Measurements from ENCODE around the gene PIP4K2A. TPM values are rescaled to one million over a fixed set of nuclear protein-coding genes. Genes with fewer than 3 reads are reported as not detected.

PIP4K2A gene
- total RNA-seq: 10 to 100 TPM; 20.5 to 70.2 (median 34.4) TPM

DNA sequence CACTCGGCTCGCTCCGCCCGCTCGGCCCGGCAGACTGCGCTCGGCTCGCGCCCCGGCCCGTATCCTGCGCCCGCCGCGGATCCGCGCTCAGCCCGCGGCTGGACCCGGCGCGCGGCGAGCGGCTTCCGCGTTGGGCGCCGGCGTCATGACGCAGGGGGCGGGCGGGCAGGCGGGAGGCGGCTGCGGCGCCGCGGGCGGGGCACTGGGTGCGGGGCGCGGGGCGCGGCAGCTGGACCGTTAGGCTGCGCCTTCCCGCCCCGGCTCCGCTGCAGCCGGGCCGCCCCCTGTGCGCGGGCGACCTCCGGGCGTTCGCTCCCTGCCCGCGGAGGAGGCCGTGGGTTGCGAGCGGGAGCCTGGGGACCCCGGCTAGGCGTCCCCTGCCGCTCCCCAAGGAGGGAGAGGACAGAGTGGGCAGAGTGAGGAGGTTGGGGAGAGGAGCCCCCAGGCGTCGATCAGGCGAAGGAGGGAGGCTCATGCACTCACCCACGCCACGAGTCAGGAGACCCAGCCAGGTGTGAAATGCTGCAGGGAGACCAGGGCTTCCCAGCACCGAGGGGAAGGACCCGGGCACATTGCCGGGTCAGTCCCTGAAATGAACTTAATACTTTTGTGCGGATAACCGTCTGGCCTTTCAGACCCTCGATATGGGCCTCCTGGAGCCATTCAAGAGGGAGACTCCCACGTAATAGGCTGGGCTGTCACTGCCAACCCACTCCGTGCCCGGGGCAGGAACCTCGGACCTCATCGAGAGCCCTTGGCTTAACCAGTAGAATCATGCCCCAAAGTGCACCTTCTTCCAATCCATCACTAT is at the start of gene PIP4K2A:
TSS of gene PIP4K2A (minus strand) at position 100 of the 811 bp plus-strand sequence. CDS start 252 bp downstream, outside the sequence.
- Histone ChIP-seq H3K27me3 (no peaks in the 10 kb centered on the region), H3K36me3 (no peaks in the 10 kb centered on the region), H3K27ac (peak within 1 kb of the TSS; percentile 90 to 96 (median 91)), H3K9me3 (no peaks in the 10 kb centered on the region), H3K4me3 (peak within 1 kb of the TSS; percentile 67 to 98 (median 94)), H3K4me1 (peaks cover 13 to 38% (median 30%) of the 10 kb centered on the region in 4 donors)
- TF ChIP-seq POLR2A (IDR thresholded peaks at IDR 0.05) (peak in 1 of 4 donors; percentile 65), POLR2AphosphoS5 (IDR thresholded peaks at IDR 0.05) (peak in 1 of 2 donors; percentile 59)
- TF ChIP-seq, protein P1, sequence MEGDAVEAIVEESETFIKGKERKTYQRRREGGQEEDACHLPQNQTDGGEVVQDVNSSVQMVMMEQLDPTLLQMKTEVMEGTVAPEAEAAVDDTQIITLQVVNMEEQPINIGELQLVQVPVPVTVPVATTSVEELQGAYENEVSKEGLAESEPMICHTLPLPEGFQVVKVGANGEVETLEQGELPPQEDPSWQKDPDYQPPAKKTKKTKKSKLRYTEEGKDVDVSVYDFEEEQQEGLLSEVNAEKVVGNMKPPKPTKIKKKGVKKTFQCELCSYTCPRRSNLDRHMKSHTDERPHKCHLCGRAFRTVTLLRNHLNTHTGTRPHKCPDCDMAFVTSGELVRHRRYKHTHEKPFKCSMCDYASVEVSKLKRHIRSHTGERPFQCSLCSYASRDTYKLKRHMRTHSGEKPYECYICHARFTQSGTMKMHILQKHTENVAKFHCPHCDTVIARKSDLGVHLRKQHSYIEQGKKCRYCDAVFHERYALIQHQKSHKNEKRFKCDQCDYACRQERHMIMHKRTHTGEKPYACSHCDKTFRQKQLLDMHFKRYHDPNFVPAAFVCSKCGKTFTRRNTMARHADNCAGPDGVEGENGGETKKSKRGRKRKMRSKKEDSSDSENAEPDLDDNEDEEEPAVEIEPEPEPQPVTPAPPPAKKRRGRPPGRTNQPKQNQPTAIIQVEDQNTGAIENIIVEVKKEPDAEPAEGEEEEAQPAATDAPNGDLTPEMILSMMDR (IDR thresholded peaks at IDR 0.05): no peak
- DNase-seq (peak; percentile 80 to 97), ATAC-seq (ENCODE audit: low FRiP score in 2 of 2) (peak; percentile 83 to 93)
- WGBS, 2 donors: 9 to 49% methylated on average over 15 to 17 of the region's 83 CpGs

DNA sequence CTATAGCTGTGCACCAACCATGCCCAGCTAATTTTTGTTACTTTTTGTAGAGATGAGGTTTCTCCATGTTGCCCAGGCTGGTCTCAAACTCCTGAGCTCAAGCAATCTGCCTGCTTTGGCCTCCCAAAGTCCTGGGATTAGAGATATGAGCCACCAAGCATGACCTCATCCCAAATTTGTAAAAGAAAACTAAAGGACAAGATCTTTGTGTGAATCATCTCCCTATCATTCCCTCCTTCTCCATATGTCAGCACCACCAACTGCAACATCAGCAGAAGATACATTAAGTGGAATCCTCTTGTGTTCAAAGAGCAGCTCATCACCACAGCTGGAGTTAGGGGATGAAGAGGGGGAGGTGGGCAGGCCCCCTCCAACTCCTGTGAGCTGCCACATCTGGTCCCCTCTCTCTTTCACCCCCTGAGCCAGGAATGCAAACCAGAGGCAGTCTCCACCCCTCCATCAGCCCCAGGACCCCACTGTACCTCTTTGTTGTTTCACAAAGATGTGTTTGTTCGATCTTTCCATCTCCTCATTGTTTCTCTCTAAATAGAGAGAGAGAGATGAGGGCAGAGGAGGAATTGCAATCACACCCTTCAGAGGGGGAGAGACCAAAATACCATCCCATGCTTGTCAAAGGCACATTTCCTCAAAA is 47.3 kb upstream of the PIP4K2A start:
- no peak overlapping the region for H3K27ac ChIP-seq
- WGBS, 2 donors: 76 to 96% methylated on average over 1 of the region's 1 CpG
- ATAC-seq (ENCODE audit: low FRiP score in 2 of 2): no peak

DNA sequence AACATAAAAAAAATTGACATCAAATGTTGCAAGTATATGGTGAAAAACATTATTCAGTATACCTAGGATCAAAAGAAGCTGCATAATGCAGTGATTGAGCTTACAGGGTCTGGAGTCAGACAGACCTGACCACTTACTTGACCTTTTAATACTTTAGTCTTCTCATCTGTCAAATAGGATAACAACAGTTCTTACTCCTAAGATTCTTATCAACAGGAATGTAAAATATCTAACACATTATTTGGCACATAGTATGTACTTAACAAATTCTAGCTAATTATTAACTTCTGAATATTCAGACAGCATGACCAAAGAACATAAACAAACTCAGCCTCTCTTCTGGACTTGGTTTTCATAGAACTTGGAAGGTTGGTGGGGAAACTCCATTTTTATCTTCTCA is 45.6 kb upstream of the PIP4K2A start:
- Histone ChIP-seq H3K27ac (no peak overlapping the region), H3K4me1 (no peaks in the 10 kb centered on the region), H3K36me3 (no peaks in the 10 kb centered on the region), H3K4me3 (no peak overlapping the region), H3K9me3 (no peaks in the 10 kb centered on the region), H3K27me3 (no peaks in the 10 kb centered on the region)
- ATAC-seq (ENCODE audit: low FRiP score in 2 of 2) (no peak), DNase-seq (no peak)
- TF ChIP-seq POLR2A (IDR thresholded peaks at IDR 0.05) (no peak), EP300 (IDR thresholded peaks at IDR 0.05) (no peak), POLR2AphosphoS5 (IDR thresholded peaks at IDR 0.05) (no peak)
- TF ChIP-seq, protein P1 (IDR thresholded peaks at IDR 0.05): no peak

More for the DNA sequence above, 47.3 kb upstream of the PIP4K2A start:
- H3K36me3 ChIP-seq: no peaks in the 10 kb centered on the region
- H3K9me3 ChIP-seq: no peaks in the 10 kb centered on the region
- no peaks in the 10 kb centered on the region for H3K27me3 ChIP-seq
- DNase-seq: no peak
- no peak for TF ChIP-seq POLR2AphosphoS5 (IDR thresholded peaks at IDR 0.05)
- TF ChIP-seq EP300 (IDR thresholded peaks at IDR 0.05): no peak
- no peak for TF ChIP-seq POLR2A (IDR thresholded peaks at IDR 0.05)
- TF ChIP-seq, protein P1 (IDR thresholded peaks at IDR 0.05): no peak
- H3K4me3 ChIP-seq: no peak overlapping the region
- peaks cover 0 to 5% (median under 1%) of the 10 kb centered on the region in 4 donors for H3K4me1 ChIP-seq

DNA sequence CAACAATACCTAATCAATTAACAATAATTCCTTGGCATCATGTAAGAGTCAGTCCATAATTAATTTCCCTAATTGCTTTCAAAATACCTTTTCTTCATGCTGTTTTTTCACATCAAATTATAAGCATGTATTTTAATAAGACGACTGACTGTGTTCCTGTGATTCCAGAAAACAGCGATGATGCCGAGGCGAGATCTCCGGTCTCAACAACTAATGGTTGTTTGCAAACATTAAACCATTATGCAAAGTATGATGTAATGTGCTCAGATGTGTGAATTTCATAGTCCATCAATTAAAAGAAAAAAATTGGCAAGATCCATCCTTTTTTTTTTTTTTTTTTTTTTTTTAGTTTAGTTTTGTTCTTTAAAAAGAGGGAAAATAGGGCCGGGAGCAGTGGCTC is 44.5 kb upstream of the PIP4K2A start:
- no peaks in the 10 kb centered on the region for H3K36me3 ChIP-seq
- H3K27ac ChIP-seq: no peak overlapping the region
- H3K9me3 ChIP-seq: no peaks in the 10 kb centered on the region
- ATAC-seq (ENCODE audit: low FRiP score in 2 of 2): no peak
- no peak for DNase-seq
- TF ChIP-seq EP300 (IDR thresholded peaks at IDR 0.05) (no peak), POLR2A (IDR thresholded peaks at IDR 0.05) (no peak), POLR2AphosphoS5 (IDR thresholded peaks at IDR 0.05) (no peak)
- TF ChIP-seq, protein P1 (IDR thresholded peaks at IDR 0.05): no peak
- H3K27me3 ChIP-seq: no peaks in the 10 kb centered on the region
- 96 to 98% methylated on average over 6 of the region's 6 CpGs for WGBS, 2 donors
- no peak overlapping the region for H3K4me3 ChIP-seq
- H3K4me1 ChIP-seq: peaks cover 3 to 6% (median 4%) of the 10 kb centered on the region in 4 donors
